ENCODE measurements around the gene PPP3R1. TPM values are rescaled to one million over a fixed set of nuclear protein-coding genes. Genes with fewer than 3 reads are reported as not detected.

Gene PPP3R1
- total and polyA plus RNA-seq, 9 of the 15 experiments (the other 6 are each of a cell fraction or from before 2014, with no cell fraction given) = 3.7 to 70.0 (median 24.8) TPM

DNA sequence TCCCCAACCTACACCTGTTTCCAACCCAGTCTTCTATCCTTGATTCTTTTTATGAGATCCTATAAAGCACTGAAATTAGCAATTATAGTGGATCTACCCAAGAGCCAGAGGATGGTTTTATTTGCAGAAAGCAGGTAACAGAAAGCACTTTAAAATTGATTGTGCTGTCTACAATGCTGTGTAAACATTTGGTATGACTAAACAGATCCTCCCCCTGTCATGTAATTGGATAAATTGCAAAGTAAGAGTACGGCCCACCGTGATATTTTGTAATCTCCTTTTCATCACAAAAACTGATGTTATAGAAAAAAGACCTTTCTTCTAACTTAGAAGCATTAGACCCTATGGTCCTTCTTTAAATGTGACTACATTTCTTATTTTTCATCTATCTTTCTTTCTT, 11.3 kb upstream of the PPP3R1 start:
- WGBS (ENCODE audit: insufficient coverage, low coverage, missing lambda C conversion rate) = 31% methylated on average over 2 of the region's 2 CpGs
- ATAC-seq (peak; percentile 66), DNase-seq (ENCODE audit: extremely low read depth in 1 of 4, low spot score in 3 of 4) (no peak), FAIRE-seq (peak; percentile 52)
- Histone ChIP-seq H3K4me3 (no peak overlapping the region), H3K9me3 (replicated peaks; ENCODE audit: control insufficient read depth, insufficient read depth, low read depth, low read length) (no peaks in the 10 kb centered on the region), H3K27me3 (ENCODE audit: control insufficient read depth in 2 of 2, insufficient read depth in 2 of 2, low read length in 2 of 2) (no peaks in the 10 kb centered on the region), H3K9ac (ENCODE audit: insufficient read depth in 1 of 2, low read depth in 2 of 2, low read length in 2 of 2) (no peak overlapping the region), H3K9me1 (ENCODE audit: control insufficient read depth, insufficient read depth, low read length) (no peaks in the 10 kb centered on the region), H3K4me2 (ENCODE audit: insufficient read depth, low read length) (no peak overlapping the region; the same call in 1 of the 2 replicates), H3K36me3 (ENCODE audit: control insufficient read depth, insufficient read depth, low read length) (no peaks in the 10 kb centered on the region), H3K4me1 (replicated peaks in 1 of 2; ENCODE audit: control insufficient read depth in 2 of 2, insufficient read depth in 2 of 2, low read length in 2 of 2) (0 out of 5 replicates have a peak, but pooled peaks cover 0 to 2% of the 10 kb centered on the region in 2 experiments), H4K20me1 (replicated peaks; ENCODE audit: control insufficient read depth, insufficient read depth, low read length) (no peaks in the 10 kb centered on the region), H2AFZ (ENCODE audit: low read depth, low read length) (peak overlapping the region; percentile 64), H3K79me2 (ENCODE audit: control insufficient read depth, insufficient read depth, low read length) (no peaks in the 10 kb centered on the region), H3K27ac (ENCODE audit: extremely low read depth, low read depth, low read length) (no peak overlapping the region)
- CTCF ChIA-PET (ENCODE audit: low intra/inter-chr PET ratio) = interaction anchor here (0.8 kb wide), 1 partner anchor 141 kb away, joined by 3 read pairs; no protein-coding TSS in a partner anchor
- intact Hi-C loops (cut with micrococcal nuclease) = no loop called here
- in situ Hi-C loops (cut with MboI) = no loop called here
- POLR2A ChIA-PET = interaction anchor here (0.6 to 1.2 kb wide), 4 partner anchors 10 to 175 kb away, joined by 3 to 4 read pairs (median 3); partner anchors contain the start of gene PPP3R1
- BruUV-seq (replicated peaks) = no TSS peak
- peak; percentile 27 for TF ChIP-seq MEIS2 (IDR thresholded peaks at IDR 0.05; ENCODE audit: partially characterized antibody)
- no peak for TF ChIP-seq CHD2 (IDR thresholded peaks at IDR 0.05; ENCODE audit: low read depth, low read length)
- TF ChIP-seq NR3C1 (CRISPR knock-in tag; IDR thresholded peaks at IDR 0.05) = no peak
- TF ChIP-seq KAT2B (IDR thresholded peaks at IDR 0.05; ENCODE audit: low read depth, low read length) = no peak
- no peak for TF ChIP-seq FOXP1 (CRISPR knock-in tag; IDR thresholded peaks at IDR 0.05)
- no peak for TF ChIP-seq NFRKB (IDR thresholded peaks at IDR 0.05; ENCODE audit: low read depth)
- TF ChIP-seq, protein P1, sequence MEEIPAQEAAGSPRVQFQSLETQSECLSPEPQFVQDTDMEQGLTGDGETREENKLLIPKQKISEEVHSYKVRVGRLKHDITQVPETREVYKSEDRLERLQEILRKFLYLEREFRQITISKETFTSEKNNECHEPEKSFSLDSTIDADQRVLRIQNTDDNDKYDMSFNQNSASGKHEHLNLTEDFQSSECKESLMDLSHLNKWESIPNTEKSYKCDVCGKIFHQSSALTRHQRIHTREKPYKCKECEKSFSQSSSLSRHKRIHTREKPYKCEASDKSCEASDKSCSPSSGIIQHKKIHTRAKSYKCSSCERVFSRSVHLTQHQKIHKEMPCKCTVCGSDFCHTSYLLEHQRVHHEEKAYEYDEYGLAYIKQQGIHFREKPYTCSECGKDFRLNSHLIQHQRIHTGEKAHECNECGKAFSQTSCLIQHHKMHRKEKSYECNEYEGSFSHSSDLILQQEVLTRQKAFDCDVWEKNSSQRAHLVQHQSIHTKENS (CRISPR knock-in tag; IDR thresholded peaks at IDR 0.05) = no peak
- no peak for TF ChIP-seq HIVEP1 (CRISPR knock-in tag; IDR thresholded peaks at IDR 0.05)
- no peak for TF ChIP-seq ZNF707 (CRISPR knock-in tag; conservative IDR thresholded peaks at IDR 0.05)
- peak in 1 of 2 experiments; percentile 16; a peak in 1 of 4 replicates for TF ChIP-seq KDM1A (IDR thresholded peaks at IDR 0.05)
- no peak for TF ChIP-seq BDP1 (IDR thresholded peaks at IDR 0.05; ENCODE audit: insufficient read depth, insufficient read length)
- no peak for TF ChIP-seq NR2C2 (CRISPR knock-in tag; IDR thresholded peaks at IDR 0.05)
- TF ChIP-seq NR2C2 (tag; IDR thresholded peaks at IDR 0.05) = no peak
- TF ChIP-seq RBM34 (IDR thresholded peaks at IDR 0.05; ENCODE audit: borderline replicate concordance, insufficient read depth, low read length) = no peak
- TF ChIP-seq, protein P2, sequence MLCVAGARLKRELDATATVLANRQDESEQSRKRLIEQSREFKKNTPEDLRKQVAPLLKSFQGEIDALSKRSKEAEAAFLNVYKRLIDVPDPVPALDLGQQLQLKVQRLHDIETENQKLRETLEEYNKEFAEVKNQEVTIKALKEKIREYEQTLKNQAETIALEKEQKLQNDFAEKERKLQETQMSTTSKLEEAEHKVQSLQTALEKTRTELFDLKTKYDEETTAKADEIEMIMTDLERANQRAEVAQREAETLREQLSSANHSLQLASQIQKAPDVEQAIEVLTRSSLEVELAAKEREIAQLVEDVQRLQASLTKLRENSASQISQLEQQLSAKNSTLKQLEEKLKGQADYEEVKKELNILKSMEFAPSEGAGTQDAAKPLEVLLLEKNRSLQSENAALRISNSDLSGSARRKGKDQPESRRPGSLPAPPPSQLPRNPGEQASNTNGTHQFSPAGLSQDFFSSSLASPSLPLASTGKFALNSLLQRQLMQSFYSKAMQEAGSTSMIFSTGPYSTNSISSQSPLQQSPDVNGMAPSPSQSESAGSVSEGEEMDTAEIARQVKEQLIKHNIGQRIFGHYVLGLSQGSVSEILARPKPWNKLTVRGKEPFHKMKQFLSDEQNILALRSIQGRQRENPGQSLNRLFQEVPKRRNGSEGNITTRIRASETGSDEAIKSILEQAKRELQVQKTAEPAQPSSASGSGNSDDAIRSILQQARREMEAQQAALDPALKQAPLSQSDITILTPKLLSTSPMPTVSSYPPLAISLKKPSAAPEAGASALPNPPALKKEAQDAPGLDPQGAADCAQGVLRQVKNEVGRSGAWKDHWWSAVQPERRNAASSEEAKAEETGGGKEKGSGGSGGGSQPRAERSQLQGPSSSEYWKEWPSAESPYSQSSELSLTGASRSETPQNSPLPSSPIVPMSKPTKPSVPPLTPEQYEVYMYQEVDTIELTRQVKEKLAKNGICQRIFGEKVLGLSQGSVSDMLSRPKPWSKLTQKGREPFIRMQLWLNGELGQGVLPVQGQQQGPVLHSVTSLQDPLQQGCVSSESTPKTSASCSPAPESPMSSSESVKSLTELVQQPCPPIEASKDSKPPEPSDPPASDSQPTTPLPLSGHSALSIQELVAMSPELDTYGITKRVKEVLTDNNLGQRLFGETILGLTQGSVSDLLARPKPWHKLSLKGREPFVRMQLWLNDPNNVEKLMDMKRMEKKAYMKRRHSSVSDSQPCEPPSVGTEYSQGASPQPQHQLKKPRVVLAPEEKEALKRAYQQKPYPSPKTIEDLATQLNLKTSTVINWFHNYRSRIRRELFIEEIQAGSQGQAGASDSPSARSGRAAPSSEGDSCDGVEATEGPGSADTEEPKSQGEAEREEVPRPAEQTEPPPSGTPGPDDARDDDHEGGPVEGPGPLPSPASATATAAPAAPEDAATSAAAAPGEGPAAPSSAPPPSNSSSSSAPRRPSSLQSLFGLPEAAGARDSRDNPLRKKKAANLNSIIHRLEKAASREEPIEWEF (CRISPR knock-in tag; IDR thresholded peaks at IDR 0.05) = no peak
- TF ChIP-seq, protein P3, sequence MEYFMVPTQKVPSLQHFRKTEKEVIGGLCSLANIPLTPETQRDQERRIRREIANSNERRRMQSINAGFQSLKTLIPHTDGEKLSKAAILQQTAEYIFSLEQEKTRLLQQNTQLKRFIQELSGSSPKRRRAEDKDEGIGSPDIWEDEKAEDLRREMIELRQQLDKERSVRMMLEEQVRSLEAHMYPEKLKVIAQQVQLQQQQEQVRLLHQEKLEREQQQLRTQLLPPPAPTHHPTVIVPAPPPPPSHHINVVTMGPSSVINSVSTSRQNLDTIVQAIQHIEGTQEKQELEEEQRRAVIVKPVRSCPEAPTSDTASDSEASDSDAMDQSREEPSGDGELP (CRISPR knock-in tag; IDR thresholded peaks at IDR 0.05; ENCODE audit: borderline replicate concordance) = no peak
- TF ChIP-seq TAL1 (IDR thresholded peaks at IDR 0.05) = no peak
- TF ChIP-seq DACH1 (IDR thresholded peaks at IDR 0.05; ENCODE audit: partially characterized antibody) = no peak

Measured in K562 (cell line).